HFFc6 (cell line): ENCODE results near the gene CLDN34. TPM values are rescaled to one million over a fixed set of nuclear protein-coding genes. Genes with fewer than 3 reads are reported as not detected.

Experiments used
- DNase-seq: peaks from one replicate; pipeline ENCODE4 v3.0.0-alpha.2; 2018
- H3K27ac Mint-ChIP-seq: 2 replicates; pipeline ENCODE4 v1.8.0; 2020; ENCODE audit warnings: mild to moderate bottlenecking, mixed read lengths
- H3K27me3 Mint-ChIP-seq: 2 replicates; pipeline ENCODE4 v1.8.0; 2021; ENCODE audit warnings: mild to moderate bottlenecking, moderate library complexity, mixed read lengths; ENCODE audit not compliant: insufficient read depth
- H3K36me3 Mint-ChIP-seq: 2 replicates; pipeline ENCODE4 v1.8.0; 2021; ENCODE audit warnings: low read depth, mixed read lengths
- H3K4me1 Mint-ChIP-seq: 2 replicates; pipeline ENCODE4 v1.8.0; 2020; ENCODE audit warnings: low read depth, mixed read lengths
- H3K4me3 Mint-ChIP-seq: 2 replicates; pipeline ENCODE4 v1.8.0; 2020; ENCODE audit warnings: mild to moderate bottlenecking, moderate library complexity, mixed read lengths
- H3K9me3 Mint-ChIP-seq: 2 replicates; pipeline ENCODE4 v1.8.0; 2020; ENCODE audit warnings: mild to moderate bottlenecking, mixed read lengths
- CTCF ChIP-seq: fragments of 200-600 bp; sonication (generic); IDR thresholded peaks from 2 replicates; pipeline ENCODE4 v1.5.0; 2021; ENCODE audit warnings: antibody characterized with exemption, mild to moderate bottlenecking
- total RNA-seq, 6 experiments: library from RNA; stranded (reverse); fragmentation: NEBNext Ultra II Directional; extraction: Animal tissue kit (Norgen Biotek cat#: 25700); gene quantifications; 2 replicates in 1 of 6; 3 replicates in 5 of 6; pipeline ENCODE4 v1.2.3, GENCODE V29; 2021

CLDN34 gene
- total RNA-seq, 6 experiments from 2014 or later = not detected

GRCh38 chrX:9940421-9940820 is 26.7 kb upstream of the CLDN34 start:
- Mint-ChIP-seq H3K4me3 (no peak overlapping the region), H3K9me3 (no peaks in the 10 kb centered on the region), H3K27ac (no peak overlapping the region), H3K4me1 (no peaks in the 10 kb centered on the region), H3K36me3 (no peaks in the 10 kb centered on the region), H3K27me3 (peaks cover 2% of the 10 kb centered on the region; the same call in 1 of the 2 replicates)
- no peak for TF ChIP-seq CTCF
- peak; percentile 0 for DNase-seq

GRCh38 chrX:9942086-9942485 is 25.1 kb upstream of the CLDN34 start:
- Mint-ChIP-seq H3K27ac (no peak overlapping the region), H3K36me3 (no peaks in the 10 kb centered on the region), H3K4me3 (no peak overlapping the region), H3K27me3 (peaks cover 5% of the 10 kb centered on the region; the same call in 1 of the 2 replicates), H3K9me3 (no peaks in the 10 kb centered on the region), H3K4me1 (no peaks in the 10 kb centered on the region)
- no peak for TF ChIP-seq CTCF
- DNase-seq = no peak

- no peak for DNase-seq
- Mint-ChIP-seq H3K27me3 (peaks cover 4% of the 10 kb centered on the region; the same call in 1 of the 2 replicates), H3K9me3 (no peaks in the 10 kb centered on the region), H3K4me1 (no peaks in the 10 kb centered on the region), H3K36me3 (no peaks in the 10 kb centered on the region), H3K27ac (no peak overlapping the region), H3K4me3 (no peak overlapping the region)
- no peak for TF ChIP-seq CTCF
Measured at GRCh38 chrX:9943420-9943819, 23.7 kb upstream of the CLDN34 start.

GRCh38 chrX:9947131-9947794 is 19.9 kb upstream of the CLDN34 start:
- Mint-ChIP-seq H3K9me3 (no peaks in the 10 kb centered on the region), H3K4me3 (no peak overlapping the region), H3K4me1 (no peaks in the 10 kb centered on the region), H3K27me3 (peaks cover 4% of the 10 kb centered on the region; the same call in 1 of the 2 replicates), H3K27ac (no peak overlapping the region), H3K36me3 (no peaks in the 10 kb centered on the region)
- no peak for DNase-seq
- TF ChIP-seq CTCF = no peak

GRCh38 chrX:9948406-9948805 is 18.8 kb upstream of the CLDN34 start:
- H3K4me3 Mint-ChIP-seq = no peak overlapping the region
- no peak for DNase-seq
- TF ChIP-seq CTCF = no peak

More at GRCh38 chrX:9948406-9948805, 18.8 kb upstream of the CLDN34 start:
- Mint-ChIP-seq H3K9me3 (no peaks in the 10 kb centered on the region), H3K27ac (no peak overlapping the region), H3K27me3 (peaks cover 4% of the 10 kb centered on the region; the same call in 1 of the 2 replicates), H3K36me3 (no peaks in the 10 kb centered on the region), H3K4me1 (no peaks in the 10 kb centered on the region)
